K562 (cell line): ENCODE measurements around the gene OR2A12. TPM values are rescaled to one million over a fixed set of nuclear protein-coding genes. Genes with fewer than 3 reads are reported as not detected.

Experiments
- ATAC-seq: fragments of 200-7000 bp; cut with Tn5 transposase; 3 replicates; pipeline ENCODE4 v1.9.1; 2020; ENCODE audit warnings: moderate library complexity
- BruUV-seq: library from RNA; stranded (reverse); fragments of 400-500 nt; replicated peaks from 2 replicates; lab custom pipeline; 2021; lab: Mats Ljungman, UMichigan
- CTCF ChIA-PET: fragments of 300-600 bp; formaldehyde crosslinking; extraction: SDS; loops from one replicate; lab custom pipeline; 2021; ENCODE audit warnings: low intra/inter-chr PET ratio; lab: Yijun Ruan, JAX
- POLR2A ChIA-PET: fragments of 300-600, 350-650 bp; sonication (Branson Sonifier 250); formaldehyde crosslinking; extraction: SDS; loops from one replicate; lab custom pipeline; 2021; ENCODE audit warnings: antibody characterized with exemption, inconsistent platforms; lab: Yijun Ruan, JAX
- DNase-seq, 4 experiments: peaks; one replicate each; pipeline versions ENCODE4 v3.0.0 to v3.0.0-alpha.2; 2011 to 2018; ENCODE audit warnings: low spot score in 3 of 4, mixed read lengths in 3 of 4; ENCODE audit errors: extremely low read depth in 1 of 4
- FAIRE-seq: peaks from 2 replicates; lab custom pipeline; 2011; peaks lifted over from hg19 to GRCh38; lab: Jason Lieb, UNC
- H2AFZ ChIP-seq: 2 replicates; pipeline ENCODE4 v1.6.0; 2011; ENCODE audit warnings: low read depth, low read length, control low read depth, inconsistent platforms
- H3K27ac ChIP-seq: fragments of 200-600 bp; 3 replicates; pipeline ENCODE4 v1.8.0; 2011; ENCODE audit warnings: low read depth, mild to moderate bottlenecking, control low read depth, inconsistent platforms, low read length, moderate library complexity, mixed read lengths; ENCODE audit errors: extremely low read depth
- H3K27me3 ChIP-seq, 2 experiments: fragments of 300-600 bp in 1 of 2; 2 replicates in 1 of 2; 3 replicates in 1 of 2; pipeline versions ENCODE4 v1.6.0 to v1.8.0; 2011; ENCODE audit warnings: inconsistent platforms in 2 of 2, low read length in 2 of 2, mild to moderate bottlenecking in 1 of 2, mixed read lengths in 1 of 2, moderate library complexity in 1 of 2; ENCODE audit not compliant: control insufficient read depth in 2 of 2, insufficient read depth in 2 of 2
- H3K36me3 ChIP-seq: fragments of 300-600 bp; 3 replicates; pipeline ENCODE4 v1.8.0; 2011; ENCODE audit warnings: mild to moderate bottlenecking, low read length, inconsistent platforms; ENCODE audit not compliant: control insufficient read depth, insufficient read depth
- H3K4me1 ChIP-seq, 2 experiments: fragments of 200-600 bp in 1 of 2; replicated peaks in 1 of 2; 2 replicates in 1 of 2; 3 replicates in 1 of 2; pipeline versions ENCODE4 v1.5.1 to v1.8.0; 2011; ENCODE audit warnings: inconsistent platforms in 2 of 2, low read length in 2 of 2, mild to moderate bottlenecking in 1 of 2, mixed read lengths in 1 of 2, moderate library complexity in 1 of 2; ENCODE audit not compliant: control insufficient read depth in 2 of 2, insufficient read depth in 2 of 2
- H3K4me2 ChIP-seq: 2 replicates; pipeline ENCODE4 v1.6.1; 2011; ENCODE audit warnings: low read length, control low read depth, inconsistent platforms, mixed read lengths; ENCODE audit not compliant: insufficient read depth
- H3K4me3 ChIP-seq: fragments of 200-600 bp; sonication (generic), shearing (Covaris generic); 2 replicates; pipeline ENCODE4 v1.5.1; 2016; ENCODE audit warnings: control low read depth, inconsistent platforms
- H3K79me2 ChIP-seq: fragments of 200-600 bp; 3 replicates; pipeline ENCODE4 v1.8.0; 2011; ENCODE audit warnings: low read length, inconsistent platforms; ENCODE audit not compliant: control insufficient read depth, insufficient read depth
- H3K9ac ChIP-seq, 2 experiments: 2 replicates each; pipeline versions ENCODE4 v1.6.0 to v1.6.1; 2011; ENCODE audit warnings: low read depth in 2 of 2, low read length in 2 of 2, control low read depth in 1 of 2, inconsistent platforms in 1 of 2, mild to moderate bottlenecking in 1 of 2, mixed read lengths in 1 of 2; ENCODE audit not compliant: insufficient read depth in 1 of 2
- H3K9me1 ChIP-seq: one replicate; pipeline ENCODE4 v1.6.0; 2011; ENCODE audit warnings: inconsistent platforms, mild to moderate bottlenecking, low read length, moderate library complexity; ENCODE audit not compliant: control insufficient read depth, insufficient read depth
- H3K9me3 ChIP-seq: replicated peaks from 2 replicates; pipeline ENCODE4 v1.5.1; 2011; ENCODE audit warnings: low read depth, low read length, inconsistent platforms; ENCODE audit not compliant: control insufficient read depth, insufficient read depth
- H4K20me1 ChIP-seq: replicated peaks from 2 replicates; pipeline ENCODE4 v1.6.1; 2011; ENCODE audit warnings: low read length, inconsistent platforms, mixed read lengths; ENCODE audit not compliant: control insufficient read depth, insufficient read depth
- ARNT ChIP-seq, 2 experiments: fragments of 450-650 bp; IDR thresholded peaks; 2 replicates each; pipeline ENCODE4 v1.6.1; 2016; ENCODE audit warnings: mild to moderate bottlenecking in 1 of 2
- CBX1 ChIP-seq: sonication (generic); IDR thresholded peaks from 2 replicates; pipeline ENCODE4 v1.6.1; 2016; ENCODE audit warnings: antibody characterized with exemption, low read depth, mild to moderate bottlenecking
- CXXC5 ChIP-seq: fragments of 250-450 bp; sonication (Bioruptor Pico); IDR thresholded peaks from 2 replicates; pipeline ENCODE4 v1.8.0; 2022; ENCODE audit warnings: inconsistent platforms, mild to moderate bottlenecking, moderate library complexity
- E2F8 ChIP-seq: fragments of 450-650 bp; IDR thresholded peaks from 2 replicates; pipeline ENCODE4 v1.7.1; 2018; ENCODE audit warnings: mild to moderate bottlenecking, low read depth; ENCODE audit not compliant: partially characterized antibody
- EP400 ChIP-seq: fragments of 450-650 bp; IDR thresholded peaks from 2 replicates; pipeline ENCODE4 v1.6.1; 2017; ENCODE audit warnings: antibody characterized with exemption, mild to moderate bottlenecking, moderate library complexity
- ESRRA ChIP-seq: fragments of 450-650 bp; IDR thresholded peaks from 2 replicates; pipeline ENCODE4 v1.6.1; 2014; ENCODE audit warnings: low read depth, mild to moderate bottlenecking, moderate library complexity, borderline replicate concordance
- ETV1 ChIP-seq: fragments of 450-650 bp; conservative IDR thresholded peaks from 2 replicates; pipeline ENCODE4 v1.6.1; 2016; ENCODE audit warnings: missing genetic modification characterization, control low read depth, low read depth, missing compliant biosample characterization
- FOXA3 ChIP-seq, 2 experiments: fragments of 450-650 bp in 1 of 2; sonication (generic) in 1 of 2; formaldehyde crosslinking; IDR thresholded peaks in 1 of 2; conservative IDR thresholded peaks in 1 of 2; 2 replicates each; pipeline versions ENCODE4 v1.4.0 to v1.8.0; 2020 to 2022; ENCODE audit warnings: mild to moderate bottlenecking in 2 of 2, missing genetic modification reagents in 1 of 2
- HNRNPL ChIP-seq: fragments of 200-400 bp; formaldehyde crosslinking; IDR thresholded peaks from 2 replicates; pipeline ENCODE4 v1.6.1; 2017; ENCODE audit warnings: low read depth, mild to moderate bottlenecking, low read length
- MBD1 ChIP-seq: fragments of 250-450 bp; sonication (Bioruptor Pico); IDR thresholded peaks from 2 replicates; pipeline ENCODE4 v1.8.0; 2022; ENCODE audit warnings: inconsistent platforms
- MLX ChIP-seq, 2 experiments: fragments of 450-650 bp in 1 of 2; sonication (generic) in 1 of 2; formaldehyde crosslinking; conservative IDR thresholded peaks; 2 replicates each; pipeline versions ENCODE4 v1.4.0 to v1.8.1; 2020 to 2022; ENCODE audit warnings: mild to moderate bottlenecking in 1 of 2, missing genetic modification reagents in 1 of 2
- RBM17 ChIP-seq: fragments of 200-400 bp; formaldehyde crosslinking; IDR thresholded peaks from 2 replicates; pipeline ENCODE4 v1.6.1; 2017; ENCODE audit warnings: low read depth, mild to moderate bottlenecking, low read length, borderline replicate concordance
- TBL1XR1 ChIP-seq, 2 experiments: IDR thresholded peaks; 2 replicates each; pipeline ENCODE4 v1.6.1; 2012; ENCODE audit warnings: improper control_type of control experiment in 2 of 2, low read length in 2 of 2, mild to moderate bottlenecking in 1 of 2
- TEAD4 ChIP-seq, 2 experiments: sonication (generic) in 1 of 2; formaldehyde crosslinking in 1 of 2; IDR thresholded peaks; 2 replicates each; pipeline versions ENCODE4 v1.6.1 to v1.8.0; 2012 to 2022; ENCODE audit warnings: borderline replicate concordance in 1 of 2, inconsistent platforms in 1 of 2, low read length in 1 of 2, mild to moderate bottlenecking in 1 of 2, missing genetic modification reagents in 1 of 2
- ZBTB34 ChIP-seq: fragments of 250-450 bp; sonication (Bioruptor Pico); IDR thresholded peaks from 2 replicates; pipeline ENCODE4 v1.8.0; 2021; ENCODE audit warnings: mild to moderate bottlenecking, moderate library complexity
- ZNF12 ChIP-seq: sonication (generic); formaldehyde crosslinking; IDR thresholded peaks from 2 replicates; pipeline ENCODE4 v1.4.0; 2020; ENCODE audit warnings: mild to moderate bottlenecking, missing genetic modification reagents
- ZNF217 ChIP-seq: sonication (generic); formaldehyde crosslinking; IDR thresholded peaks from 2 replicates; pipeline ENCODE4 v1.8.0; 2022; ENCODE audit warnings: mild to moderate bottlenecking, missing genetic modification reagents
- in situ Hi-C: fragments of 300-500 bp; cut with MboI; formaldehyde crosslinking; loops from 4 replicates; pipeline ENCODE4 v1.15.0; 2018; ENCODE audit warnings: inconsistent platforms, mixed read lengths
- intact Hi-C: fragments of 100-400 bp; cut with micrococcal nuclease; formaldehyde crosslinking; loops from 2 replicates; pipeline ENCODE4 v1.14.2; 2022
- polyA plus RNA-seq, 8 experiments: library from polyadenylated mRNA; depleted of rRNA in 4 of 8; stranded (reverse) in 5 of 8; unstranded in 3 of 8; fragments of >200 nt; fragmentation: Nextera tagmentation in 2 of 8; fragmentation: Illumina TruSeq in 1 of 8; extraction: Ambion mirVana in 2 of 8; extraction: Trizol in 1 of 8; gene quantifications; 2 replicates each; pipeline versions ENCODE4 v1.2.1 to v1.2.3, GENCODE V29; 2011 to 2014; ENCODE audit warnings: inconsistent platforms in 1 of 8, missing spikeins in 1 of 8
- total RNA-seq, 7 experiments: library from RNA; depleted of rRNA in 6 of 7; stranded (reverse); fragments of >200 nt in 6 of 7; fragmentation: Illumina TruSeq in 2 of 7; extraction: Trizol in 2 of 7; gene quantifications; 2 replicates each; pipeline versions ENCODE4 v1.2.1 to v1.2.3, GENCODE V29; 2011 to 2021; ENCODE audit warnings: low replicate concordance in 1 of 7

The OR2A12 gene
- total and polyA plus RNA-seq, 9 of the 15 experiments (the other 6 are each of a cell fraction or from before 2014, with no cell fraction given), result not detected

- H3K79me2 ChIP-seq, result no peaks in the 10 kb centered on the region
- H3K27me3 ChIP-seq, result no peaks in the 10 kb centered on the region
- BruUV-seq, result no TSS peak
- DNase-seq (no peak), ATAC-seq (no peak), FAIRE-seq (no peak)
- H3K4me2 ChIP-seq, result no peak overlapping the region
- intact Hi-C loops (no loop called here), in situ Hi-C loops (no loop called here)
- no peak overlapping the region for H3K9ac ChIP-seq
- H3K27ac ChIP-seq, result no peak overlapping the region
- H3K36me3 ChIP-seq, result no peaks in the 10 kb centered on the region
- H3K9me1 ChIP-seq, result no peaks in the 10 kb centered on the region
- ChIA-PET CTCF (no interaction called here), POLR2A (no interaction called here)
- H4K20me1 ChIP-seq, result no peaks in the 10 kb centered on the region
- H2AFZ ChIP-seq, result no peak overlapping the region
- H3K9me3 ChIP-seq, result no peaks in the 10 kb centered on the region
- H3K4me1 ChIP-seq, result no peaks in the 10 kb centered on the region
- H3K4me3 ChIP-seq, result no peak overlapping the region
- TF ChIP-seq TBL1XR1 (IDR thresholded peaks at IDR 0.05; ENCODE audit: low read length in 2 of 2) (no peak), E2F8 (no peak), CBX1 (no peak), EP400 (no peak), CXXC5 (no peak), ARNT (IDR thresholded peaks at IDR 0.05) (no peak), ZNF12 (CRISPR knock-in tag) (no peak), FOXA3 (CRISPR knock-in tag; conservative IDR thresholded peaks at IDR 0.05 in 1 of 2, IDR thresholded peaks at IDR 0.05 in 1 of 2) (no peak), ZBTB34 (CRISPR knock-in tag) (no peak), ZNF217 (CRISPR knock-in tag) (no peak), MBD1 (CRISPR knock-in tag) (no peak), ETV1 (tag) (no peak), TEAD4 (IDR thresholded peaks at IDR 0.05; ENCODE audit: low read length) (no peak), TEAD4 (CRISPR knock-in tag; IDR thresholded peaks at IDR 0.05; ENCODE audit: borderline replicate concordance) (no peak), MLX (CRISPR knock-in tag; conservative IDR thresholded peaks at IDR 0.05) (no peak), RBM17 (no peak), HNRNPL (no peak), ESRRA (no peak)
Measured at GRCh38 chr7:144102041-144102440, 16.0 kb downstream of the OR2A12 start.
